Fibroblast of skin of left quadriceps (primary cell): ENCODE data around the gene AKAP8.

Source experiments
- DNase-seq, 2 experiments: peaks; one replicate each; pipeline ENCODE4 v3.0.0-alpha.2; 2013; ENCODE audit warnings: low read depth in 2 of 2

The AKAP8 gene

GRCh38 chr19:15332311-15332996 is 47.1 kb downstream of the AKAP8 start, which contains the start of gene BRD4:
Gene BRD4, minus strand, starts transcription at chr19:15332539. Its CDS starts 59,440 bp downstream, at chr19:15273099.
- no peak for DNase-seq

- no peak for DNase-seq
Observed at GRCh38 chr19:15331419-15332310, 47.9 kb downstream of the AKAP8 start.

- DNase-seq, result no peak
Observed at GRCh38 chr19:15330801-15331418, 48.7 kb downstream of the AKAP8 start.

GRCh38 chr19:15328312-15328711 is 51.3 kb downstream of the AKAP8 start:
- no peak for DNase-seq

GRCh38 chr19:15324791-15325519 is 54.6 kb downstream of the AKAP8 start:
- no peak for DNase-seq

GRCh38 chr19:15323496-15324235 is 55.9 kb downstream of the AKAP8 start:
- no peak for DNase-seq

GRCh38 chr19:15321739-15322138 is 57.8 kb downstream of the AKAP8 start:
- DNase-seq, result no peak

- DNase-seq, result peak; percentile 78 to 81
Observed at GRCh38 chr19:15320116-15320515, 59.5 kb downstream of the AKAP8 start.

GRCh38 chr19:15318241-15318691 is 61.3 kb downstream of the AKAP8 start:
- DNase-seq, result no peak

GRCh38 chr19:15317392-15318071 is 62.1 kb downstream of the AKAP8 start:
- no peak for DNase-seq

GRCh38 chr19:15316498-15316897 is 63.1 kb downstream of the AKAP8 start:
- no peak for DNase-seq

- DNase-seq, result no peak
Observed at GRCh38 chr19:15315101-15315500, 64.5 kb downstream of the AKAP8 start.

- DNase-seq, result no peak
Observed at GRCh38 chr19:15313649-15314279, 65.8 kb downstream of the AKAP8 start.

GRCh38 chr19:15307169-15307568 is 72.4 kb downstream of the AKAP8 start:
- no peak for DNase-seq

- DNase-seq, result no peak
Observed at GRCh38 chr19:15305582-15306334, 73.8 kb downstream of the AKAP8 start.

GRCh38 chr19:15304140-15304705 is 75.4 kb downstream of the AKAP8 start:
- no peak for DNase-seq
